Chondrocyte (in vitro differentiated cells): ENCODE results near the gene ADAMTS14. TPM values are rescaled to one million over a fixed set of nuclear protein-coding genes. Genes with fewer than 3 reads are reported as not detected.

Experiments
- DNase-seq: peaks from one replicate; pipeline ENCODE4 v3.0.0; 2021; ENCODE audit warnings: mixed read lengths, low spot score
- H3K27ac Mint-ChIP-seq: one replicate; pipeline ENCODE4 v1.8.0; 2021; ENCODE audit warnings: mild to moderate bottlenecking, moderate library complexity, mixed read lengths; ENCODE audit not compliant: unreplicated experiment
- H3K27me3 Mint-ChIP-seq: 2 replicates; pipeline ENCODE4 v1.8.0; 2021; ENCODE audit warnings: low read depth, mixed read lengths
- H3K36me3 Mint-ChIP-seq: 2 replicates; pipeline ENCODE4 v1.8.0; 2021; ENCODE audit warnings: low read depth, mixed read lengths
- H3K4me1 Mint-ChIP-seq: 2 replicates; pipeline ENCODE4 v1.8.0; 2021; ENCODE audit warnings: low read depth, mild to moderate bottlenecking, mixed read lengths
- H3K4me3 Mint-ChIP-seq: one replicate; pipeline ENCODE4 v1.8.0; 2021; ENCODE audit warnings: mild to moderate bottlenecking, moderate library complexity, mixed read lengths; ENCODE audit not compliant: unreplicated experiment
- H3K9me3 Mint-ChIP-seq: 2 replicates; pipeline ENCODE4 v1.8.0; 2021; ENCODE audit warnings: low read depth, mixed read lengths
- total RNA-seq: library from RNA; stranded (reverse); gene quantifications from 3 replicates; pipeline ENCODE4 v1.2.1, GENCODE V29; 2021
- TF ChIP-seq, protein P1 (sequence below): fragments of 200-600 bp; sonication (generic); IDR thresholded peaks from 2 replicates; pipeline ENCODE4 v1.5.0; 2021; ENCODE audit warnings: antibody characterized with exemption, mild to moderate bottlenecking, moderate library complexity

Gene ADAMTS14
- total RNA-seq, 1 donor from 2014 or later, result 7.7 TPM

DNA sequence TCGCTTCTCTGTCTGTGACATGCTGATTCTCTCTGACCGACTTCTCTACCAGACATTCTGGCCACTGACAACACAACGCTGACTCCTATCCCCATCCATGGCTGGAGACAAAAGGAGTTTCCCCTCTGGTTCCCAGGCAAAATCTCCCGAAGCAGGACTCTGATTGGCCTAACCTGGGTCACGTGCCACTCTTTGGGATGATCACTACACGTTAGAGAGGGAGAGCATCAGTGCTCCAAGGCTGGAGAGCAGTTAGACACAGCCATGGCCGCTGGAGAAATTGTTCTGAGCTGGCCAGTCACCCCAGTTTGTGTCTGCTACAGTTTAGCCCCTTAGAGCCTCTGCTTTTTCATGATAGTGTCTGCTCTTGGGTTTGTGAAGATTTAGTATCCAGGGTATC, 38.9 kb downstream of the ADAMTS14 start:
- Mint-ChIP-seq H3K9me3 (no peaks in the 10 kb centered on the region), H3K27me3 (no peaks in the 10 kb centered on the region), H3K4me1 (peaks cover 11% of the 10 kb centered on the region), H3K36me3 (peaks cover 14% of the 10 kb centered on the region), H3K27ac (no peak overlapping the region), H3K4me3 (no peak overlapping the region)
- DNase-seq, result no peak
- TF ChIP-seq, protein P1, sequence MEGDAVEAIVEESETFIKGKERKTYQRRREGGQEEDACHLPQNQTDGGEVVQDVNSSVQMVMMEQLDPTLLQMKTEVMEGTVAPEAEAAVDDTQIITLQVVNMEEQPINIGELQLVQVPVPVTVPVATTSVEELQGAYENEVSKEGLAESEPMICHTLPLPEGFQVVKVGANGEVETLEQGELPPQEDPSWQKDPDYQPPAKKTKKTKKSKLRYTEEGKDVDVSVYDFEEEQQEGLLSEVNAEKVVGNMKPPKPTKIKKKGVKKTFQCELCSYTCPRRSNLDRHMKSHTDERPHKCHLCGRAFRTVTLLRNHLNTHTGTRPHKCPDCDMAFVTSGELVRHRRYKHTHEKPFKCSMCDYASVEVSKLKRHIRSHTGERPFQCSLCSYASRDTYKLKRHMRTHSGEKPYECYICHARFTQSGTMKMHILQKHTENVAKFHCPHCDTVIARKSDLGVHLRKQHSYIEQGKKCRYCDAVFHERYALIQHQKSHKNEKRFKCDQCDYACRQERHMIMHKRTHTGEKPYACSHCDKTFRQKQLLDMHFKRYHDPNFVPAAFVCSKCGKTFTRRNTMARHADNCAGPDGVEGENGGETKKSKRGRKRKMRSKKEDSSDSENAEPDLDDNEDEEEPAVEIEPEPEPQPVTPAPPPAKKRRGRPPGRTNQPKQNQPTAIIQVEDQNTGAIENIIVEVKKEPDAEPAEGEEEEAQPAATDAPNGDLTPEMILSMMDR, result no peak

DNA sequence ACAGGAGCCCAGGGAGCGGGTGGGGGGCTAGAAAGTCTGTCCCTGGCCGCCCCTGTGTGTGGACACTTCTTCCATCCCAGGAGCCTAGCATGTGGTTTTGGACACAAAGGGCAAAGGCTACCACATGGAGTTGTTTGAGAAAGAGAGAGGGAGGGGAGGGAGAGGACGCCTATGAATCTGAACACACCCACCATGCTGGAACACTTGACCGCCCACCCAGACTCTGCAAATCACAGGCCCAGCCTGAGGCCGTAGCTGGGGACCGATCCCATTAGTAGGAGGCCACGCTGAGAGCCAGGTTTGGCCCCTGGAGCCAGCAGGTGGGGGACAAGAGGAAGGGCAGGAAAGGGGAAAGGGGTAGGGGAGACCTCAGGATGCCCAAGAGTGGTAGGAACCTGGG, 39.6 kb downstream of the ADAMTS14 start:
- TF ChIP-seq, protein P1, result no peak
- Mint-ChIP-seq H3K27ac (no peak overlapping the region), H3K4me1 (peaks cover 15% of the 10 kb centered on the region), H3K9me3 (no peaks in the 10 kb centered on the region), H3K27me3 (no peaks in the 10 kb centered on the region), H3K36me3 (peaks cover 15% of the 10 kb centered on the region), H3K4me3 (no peak overlapping the region)
- no peak for DNase-seq

DNA sequence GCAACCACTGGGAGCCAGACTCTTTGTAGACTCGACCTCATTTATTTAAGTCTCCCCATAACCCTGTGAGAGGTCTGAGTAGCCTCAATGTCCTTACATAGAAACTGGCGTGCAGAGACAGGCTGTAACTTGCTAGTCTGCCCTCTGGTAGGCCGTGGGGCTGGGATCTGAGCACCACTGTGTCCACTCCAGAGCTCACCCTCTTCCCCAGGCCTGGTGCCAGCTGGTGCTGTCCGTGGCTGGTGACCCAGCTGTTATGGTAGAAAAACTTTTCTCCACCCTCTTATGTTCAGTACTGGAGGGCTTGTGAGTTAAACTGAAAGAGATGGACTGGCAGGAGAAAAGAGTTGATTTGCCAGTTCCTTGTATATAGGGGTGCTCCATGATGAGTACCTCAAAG, 41.9 kb downstream of the ADAMTS14 start:
- H3K27ac Mint-ChIP-seq, result no peak overlapping the region
- H3K4me1 Mint-ChIP-seq, result peaks cover 15% of the 10 kb centered on the region
- H3K27me3 Mint-ChIP-seq, result no peaks in the 10 kb centered on the region
- no peak for DNase-seq
- H3K9me3 Mint-ChIP-seq, result no peaks in the 10 kb centered on the region
- H3K4me3 Mint-ChIP-seq, result no peak overlapping the region
- H3K36me3 Mint-ChIP-seq, result peaks cover 12% of the 10 kb centered on the region
- TF ChIP-seq, protein P1, result no peak

DNA sequence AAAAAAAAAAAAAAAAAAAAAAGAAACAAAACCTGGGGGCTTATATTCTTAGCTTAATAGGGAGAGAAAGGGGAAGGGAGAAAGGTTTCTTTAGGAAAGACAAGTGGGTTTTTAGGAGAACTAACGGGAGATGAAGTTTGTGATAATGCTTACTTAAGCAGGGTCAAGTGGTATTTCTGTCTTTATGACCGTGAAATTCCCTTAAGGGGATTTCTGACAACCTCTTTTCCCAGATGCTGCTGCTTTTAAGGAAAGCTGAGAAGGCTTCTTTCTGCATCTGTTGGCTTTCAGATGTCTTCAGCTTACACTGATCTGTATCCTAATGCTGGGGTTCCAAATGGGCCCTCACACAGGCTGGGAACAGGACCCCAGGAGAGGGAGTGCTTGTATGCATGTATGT, 42.6 kb downstream of the ADAMTS14 start:
- H3K36me3 Mint-ChIP-seq, result peaks cover 9% of the 10 kb centered on the region
- no peak for DNase-seq
- peaks cover 15% of the 10 kb centered on the region for H3K4me1 Mint-ChIP-seq
- H3K27ac Mint-ChIP-seq, result no peak overlapping the region
- H3K27me3 Mint-ChIP-seq, result no peaks in the 10 kb centered on the region
- no peaks in the 10 kb centered on the region for H3K9me3 Mint-ChIP-seq
- TF ChIP-seq, protein P1, result no peak
- no peak overlapping the region for H3K4me3 Mint-ChIP-seq

DNA sequence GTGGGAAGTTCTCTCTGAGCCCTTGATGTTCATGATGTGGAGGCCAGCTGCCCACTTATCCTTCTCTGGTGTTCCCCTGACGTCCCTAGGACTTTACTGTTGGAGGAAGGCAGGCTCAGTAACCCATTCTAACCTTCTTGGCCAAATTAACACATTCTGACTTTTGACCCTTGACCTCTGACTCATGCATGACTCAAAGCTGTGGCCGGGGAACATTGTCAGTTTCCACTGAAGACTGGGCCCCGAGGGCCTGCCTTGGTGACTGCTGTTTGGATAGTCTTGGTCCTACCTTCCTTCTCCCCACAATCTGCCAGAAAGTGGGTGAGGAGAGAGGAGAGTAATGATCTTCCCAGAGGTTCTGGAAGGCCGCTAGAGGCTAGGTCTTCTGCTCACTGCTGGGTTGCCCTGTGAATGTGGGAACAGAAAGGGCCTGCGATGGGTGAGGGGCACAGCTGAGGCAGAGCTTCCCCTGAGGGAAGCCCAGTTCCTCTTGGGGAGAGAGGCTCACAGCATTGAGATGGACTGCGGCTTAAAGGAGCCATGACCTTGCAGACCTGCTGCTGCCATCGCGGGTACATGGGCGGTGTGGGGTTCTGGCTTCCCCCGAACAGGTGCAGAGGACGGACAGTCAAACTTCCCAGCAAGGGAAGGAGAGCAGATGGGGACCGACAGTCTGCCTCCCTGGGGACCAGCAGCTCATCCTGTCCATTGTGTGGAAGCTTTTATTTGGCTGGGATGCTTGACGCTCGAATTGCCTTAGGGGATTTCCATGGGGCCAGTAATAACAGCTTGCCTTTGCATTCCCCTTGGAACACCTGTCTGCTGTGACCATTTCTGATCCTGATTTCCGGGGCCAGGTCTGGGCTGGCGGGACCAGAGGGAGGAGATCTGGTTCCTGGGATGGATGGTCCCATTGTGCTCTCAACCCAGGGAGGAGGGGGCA, 43.8 kb downstream of the ADAMTS14 start:
- H3K27me3 Mint-ChIP-seq, result no peaks in the 10 kb centered on the region
- no peak for DNase-seq
- H3K27ac Mint-ChIP-seq, result no peak overlapping the region
- H3K9me3 Mint-ChIP-seq, result no peaks in the 10 kb centered on the region
- peaks cover 15% of the 10 kb centered on the region for H3K4me1 Mint-ChIP-seq
- TF ChIP-seq, protein P1, result no peak
- peaks cover 5% of the 10 kb centered on the region for H3K36me3 Mint-ChIP-seq
- no peak overlapping the region for H3K4me3 Mint-ChIP-seq
